Measurements from ENCODE around the gene CDK10. TPM values are rescaled to one million over a fixed set of nuclear protein-coding genes. Genes with fewer than 3 reads are reported as not detected.

Gene CDK10
- polyA plus RNA-seq, 3 donors from 2014 or later: 28.0 to 42.7 (median 35.2) TPM

Other genes starting within 250 kb of the CDK10 start
- 10 to 100 TPM in 1 of 3 donors, 1 to 10 TPM in 2; 3.7 to 14.3 (median 8.5) TPM for gene ANKRD11, start 196.1 kb upstream of the CDK10 start, polyA plus RNA-seq
- 10 to 100 TPM; 39.7 to 48.4 (median 41.0) TPM for gene SPG7, start 178.3 kb upstream of the CDK10 start, polyA plus RNA-seq
- 1,000 to 10,000 TPM; 1,461 to 3,229 (median 2,406) TPM for gene RPL13, start 126.0 kb upstream of the CDK10 start, polyA plus RNA-seq
- gene CPNE7, start 110.9 kb upstream of the CDK10 start, polyA plus RNA-seq: 1 to 10 TPM in 2 of 3 donors, not detected in 1; 1.9 to 5.1 TPM
- not detected for gene DPEP1, start 73.0 kb upstream of the CDK10 start, polyA plus RNA-seq
- 100 to 1,000 TPM; 102 to 111 (median 103) TPM for gene CHMP1A, start 29.0 kb upstream of the CDK10 start, polyA plus RNA-seq
- gene SPATA33, start 28.9 kb upstream of the CDK10 start, polyA plus RNA-seq: 1 to 10 TPM; 1.8 to 6.8 (median 4.7) TPM
- gene SPATA2L, start 15.0 kb downstream of the CDK10 start, polyA plus RNA-seq: 10 to 100 TPM in 2 of 3 donors, 1 to 10 TPM in 1; 4.7 to 14.5 (median 13.4) TPM
- gene VPS9D1, start 34.2 kb downstream of the CDK10 start, polyA plus RNA-seq: 1 to 10 TPM in 1 of 3 donors, under 1 TPM in 2; 0.65 to 1.3 (median 0.96) TPM
- 10 to 100 TPM; 20.6 to 91.6 (median 30.0) TPM for gene ZNF276, start 34.8 kb downstream of the CDK10 start, polyA plus RNA-seq
- gene FANCA, start 130.0 kb downstream of the CDK10 start, polyA plus RNA-seq: 10 to 100 TPM in 2 of 3 donors, 1 to 10 TPM in 1; 8.7 to 21.6 (median 10.9) TPM
- 1 to 10 TPM; 1.0 to 1.3 (median 1.3) TPM for gene SPIRE2, start 141.8 kb downstream of the CDK10 start, polyA plus RNA-seq
- gene TCF25, start 186.9 kb downstream of the CDK10 start, polyA plus RNA-seq: 100 to 1,000 TPM in 2 of 3 donors, 10 to 100 TPM in 1; 98.1 to 249 (median 131) TPM
- 1 to 10 TPM in 1 of 3 donors, under 1 TPM in 1, not detected in 1; 0.34 to 1.1 TPM for gene MC1R, start 232.2 kb downstream of the CDK10 start, polyA plus RNA-seq
- not detected for gene TUBB3, start 236.7 kb downstream of the CDK10 start, polyA plus RNA-seq